Right lung (tissue), 5 donors: ENCODE results near the gene CKB. TPM values are rescaled to one million over a fixed set of nuclear protein-coding genes. Genes with fewer than 3 reads are reported as not detected.

Source experiments
- DNase-seq, 2 donors: peaks; one replicate each; pipeline ENCODE4 v3.0.0-alpha.2; 2013
- polyA plus RNA-seq, 5 donors: library from polyadenylated mRNA; unstranded; fragments of 120-200 nt; gene quantifications; one replicate each; pipeline versions ENCODE4 v1.2.1 to v1.2.3, GENCODE V29; 2013; ENCODE audit warnings: inconsistent platforms in 1 of 5, low replicate concordance in 1 of 5; ENCODE audit not compliant: insufficient read length in 5 of 5, insufficient read depth in 1 of 5

CKB gene
- polyA plus RNA-seq, 5 donors, result 127 to 392 (median 208) TPM

DNA sequence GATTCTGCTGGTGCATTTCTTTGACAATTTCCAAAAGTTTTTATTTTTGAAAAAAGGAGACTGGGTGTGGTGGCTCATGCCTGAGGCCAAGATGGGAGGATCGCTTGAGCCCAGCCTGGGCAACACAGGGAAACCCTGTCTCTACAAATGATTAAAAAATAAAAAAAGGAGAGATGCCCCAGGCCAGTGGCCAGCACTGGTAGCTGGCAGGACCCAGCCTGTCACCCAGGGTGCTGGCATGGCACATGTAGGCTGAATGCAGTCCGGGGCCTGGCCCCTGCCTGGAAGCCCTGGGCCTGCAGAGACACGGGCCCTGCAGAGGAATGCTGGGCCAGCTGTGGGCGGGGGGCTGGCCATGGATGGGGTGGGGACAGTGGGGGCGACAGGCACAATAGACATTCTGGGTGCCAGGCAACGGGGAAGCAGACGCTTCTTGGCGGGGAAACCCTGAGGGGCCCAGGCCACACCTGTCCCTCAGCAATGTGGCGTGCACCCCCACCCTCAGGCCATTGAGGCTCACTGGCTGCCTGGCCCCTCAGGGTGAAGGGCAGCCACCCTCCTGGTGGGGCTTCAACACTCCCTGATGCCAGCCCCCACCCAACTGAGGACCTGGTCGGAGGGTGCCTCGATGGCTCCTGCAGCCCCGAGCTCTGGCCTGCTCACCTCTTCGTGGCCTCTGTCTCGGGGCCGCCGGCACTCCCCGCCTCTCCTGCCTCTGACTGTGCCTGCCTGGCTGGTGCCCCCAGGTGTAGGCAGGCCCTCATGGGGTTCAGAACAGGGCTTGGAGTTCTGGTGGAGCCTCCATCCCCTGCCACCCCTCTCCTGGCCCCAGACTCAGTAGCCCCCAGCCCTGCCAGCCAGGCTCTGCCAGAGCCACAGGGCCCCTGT is 18.4 kb upstream of the CKB start:
- DNase-seq, result no peak

DNA sequence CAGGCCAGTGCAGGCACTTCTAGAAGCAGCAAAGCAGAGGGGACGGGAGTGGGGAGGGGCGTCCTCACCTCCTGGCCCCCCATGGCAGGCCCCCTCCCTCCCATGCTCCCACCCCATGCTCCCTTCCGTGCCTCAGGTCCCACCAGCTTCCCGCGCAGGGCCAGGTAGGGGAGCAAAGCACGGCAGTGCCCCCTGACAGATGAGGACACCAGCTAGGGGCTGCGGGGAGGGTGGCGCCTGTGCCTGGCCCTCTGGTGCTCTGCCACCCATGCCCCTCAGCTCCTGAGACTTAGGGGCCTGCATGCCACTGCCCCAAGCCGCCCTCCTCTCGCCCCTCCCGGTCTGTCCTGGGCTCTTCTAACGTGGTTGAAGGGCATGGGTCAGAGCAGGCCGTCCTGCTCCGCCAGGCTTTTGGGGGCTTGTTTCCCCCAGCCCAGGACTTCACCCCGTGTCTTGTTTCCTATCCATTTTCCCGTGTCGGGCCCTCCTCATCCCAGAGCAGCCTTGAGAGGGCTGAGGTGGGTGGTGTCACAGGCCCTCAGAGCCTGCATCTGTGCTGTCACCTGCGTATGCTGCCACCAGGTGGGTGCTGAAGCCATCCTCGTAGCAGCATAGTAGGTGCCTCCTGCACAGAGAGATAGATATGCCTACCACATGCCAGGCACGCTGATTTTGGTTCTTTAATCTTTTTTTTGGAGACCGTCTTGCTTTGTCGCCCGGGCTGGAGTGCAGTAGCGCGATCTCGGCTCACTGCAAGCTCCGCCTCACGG is 16.6 kb upstream of the CKB start:
- no peak for DNase-seq

DNA sequence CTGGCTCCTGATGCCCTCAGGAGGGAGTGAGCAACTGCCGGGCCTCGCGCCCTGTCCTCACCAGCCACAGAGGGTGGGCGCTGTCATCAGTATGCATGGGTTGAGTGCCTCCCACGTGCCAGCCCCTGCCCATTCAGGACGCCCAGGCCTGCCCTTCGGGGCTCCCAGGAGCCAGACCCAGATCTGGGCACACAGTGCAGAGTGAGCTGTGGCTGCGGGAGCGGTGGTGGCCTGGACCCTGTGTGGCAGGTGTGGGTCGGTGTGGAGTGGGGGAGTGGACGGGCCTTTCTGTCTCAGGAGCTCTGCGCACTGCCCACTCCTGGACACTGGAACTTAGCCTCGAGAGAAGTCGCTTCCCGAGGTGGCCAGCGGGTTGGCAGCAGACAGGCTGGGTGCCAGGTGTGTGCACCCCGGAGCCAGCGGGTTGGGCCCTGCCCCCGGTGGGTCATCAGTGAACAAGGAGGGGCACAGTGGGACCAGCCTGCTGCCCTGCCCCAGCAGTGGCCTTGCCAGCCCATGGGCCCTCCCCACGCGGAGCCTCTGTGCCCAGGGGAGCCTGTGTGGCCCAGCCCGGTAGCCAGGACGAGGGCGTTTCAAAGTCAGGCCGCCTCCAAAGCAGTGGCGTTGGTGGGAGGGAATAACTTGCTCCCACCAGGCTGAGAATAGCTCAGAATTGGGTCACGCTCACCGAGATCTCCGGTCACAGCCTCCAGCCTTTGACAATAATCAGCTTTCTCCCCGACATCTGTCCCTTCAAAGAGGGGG is 15.8 kb upstream of the CKB start:
- DNase-seq, result no peak

DNA sequence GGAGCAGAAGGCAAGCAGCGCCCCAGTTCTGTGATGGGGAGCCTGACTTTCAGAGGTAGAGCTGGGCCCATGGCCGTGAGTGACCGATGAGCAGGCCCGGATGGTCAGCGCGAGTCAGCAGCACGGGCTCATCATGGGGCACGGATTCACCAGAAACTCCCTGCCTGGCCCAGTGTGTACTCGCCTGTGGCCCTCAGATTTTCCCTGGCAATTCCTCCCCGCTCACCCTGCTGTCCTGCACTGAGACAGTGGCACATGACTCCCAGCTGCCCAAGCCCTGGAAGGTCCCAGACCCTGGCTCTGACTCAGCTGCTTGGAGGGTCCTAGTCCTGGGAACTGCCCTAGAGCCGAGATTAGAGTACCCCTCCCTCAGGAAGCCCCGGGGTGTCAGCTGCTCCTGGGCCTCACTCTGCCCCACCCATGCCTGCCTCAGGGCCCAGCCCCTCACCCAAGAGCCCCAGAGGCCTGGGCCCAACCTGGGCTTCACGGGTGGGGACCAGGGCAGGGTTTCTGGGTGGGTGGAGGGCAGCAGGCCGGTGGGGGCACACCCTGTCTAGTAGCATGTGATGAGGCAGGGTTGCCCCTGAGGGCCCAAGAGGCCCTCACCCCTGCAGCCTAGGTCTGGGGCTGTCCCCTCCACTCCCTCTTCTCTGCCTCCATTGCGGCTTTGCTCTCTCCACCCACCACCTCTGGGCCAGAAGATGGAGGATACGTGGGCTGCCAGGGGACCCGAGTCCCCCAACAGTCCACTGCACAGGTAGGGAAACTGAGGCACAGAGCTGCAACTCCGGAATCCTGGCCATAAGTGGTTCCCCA is 14.8 kb upstream of the CKB start:
- no peak for DNase-seq

GRCh38 chr14:103536693-103537092 is 14.1 kb upstream of the CKB start:
- DNase-seq, result no peak

DNA sequence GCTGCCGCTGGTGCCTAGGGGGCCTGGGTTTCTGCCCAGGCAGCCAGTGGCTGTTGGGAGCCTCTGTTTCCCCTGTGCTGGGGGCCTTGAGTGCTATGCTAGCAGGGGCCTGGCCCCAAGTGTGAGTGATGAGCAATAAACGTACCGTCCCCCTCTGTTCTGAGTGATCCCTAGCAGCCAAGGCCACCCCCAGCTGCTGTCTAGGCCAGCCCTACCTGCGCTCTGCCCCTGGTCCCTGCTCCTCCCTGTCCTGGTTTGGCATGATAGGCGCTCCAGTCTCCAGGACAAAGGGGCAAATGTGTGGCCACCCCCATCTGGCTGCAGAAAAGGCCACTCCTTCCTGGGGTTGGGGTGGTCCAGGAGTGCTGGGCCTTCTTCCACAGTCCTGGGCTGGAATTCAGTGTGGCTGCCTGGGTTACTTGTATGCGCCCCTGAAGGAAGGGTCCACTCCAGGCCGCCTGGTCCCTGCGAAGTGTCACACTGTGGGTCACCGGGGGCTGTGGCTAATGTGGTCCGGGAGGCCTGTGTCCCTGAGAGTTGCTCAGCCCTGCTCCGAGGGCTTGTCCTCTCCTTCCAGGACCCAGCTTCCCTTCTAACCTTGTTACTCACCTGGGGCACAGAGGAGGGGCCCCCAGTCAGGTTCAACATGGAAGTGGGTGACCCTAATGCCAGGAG is 13.4 kb upstream of the CKB start:
- DNase-seq, result no peak

DNA sequence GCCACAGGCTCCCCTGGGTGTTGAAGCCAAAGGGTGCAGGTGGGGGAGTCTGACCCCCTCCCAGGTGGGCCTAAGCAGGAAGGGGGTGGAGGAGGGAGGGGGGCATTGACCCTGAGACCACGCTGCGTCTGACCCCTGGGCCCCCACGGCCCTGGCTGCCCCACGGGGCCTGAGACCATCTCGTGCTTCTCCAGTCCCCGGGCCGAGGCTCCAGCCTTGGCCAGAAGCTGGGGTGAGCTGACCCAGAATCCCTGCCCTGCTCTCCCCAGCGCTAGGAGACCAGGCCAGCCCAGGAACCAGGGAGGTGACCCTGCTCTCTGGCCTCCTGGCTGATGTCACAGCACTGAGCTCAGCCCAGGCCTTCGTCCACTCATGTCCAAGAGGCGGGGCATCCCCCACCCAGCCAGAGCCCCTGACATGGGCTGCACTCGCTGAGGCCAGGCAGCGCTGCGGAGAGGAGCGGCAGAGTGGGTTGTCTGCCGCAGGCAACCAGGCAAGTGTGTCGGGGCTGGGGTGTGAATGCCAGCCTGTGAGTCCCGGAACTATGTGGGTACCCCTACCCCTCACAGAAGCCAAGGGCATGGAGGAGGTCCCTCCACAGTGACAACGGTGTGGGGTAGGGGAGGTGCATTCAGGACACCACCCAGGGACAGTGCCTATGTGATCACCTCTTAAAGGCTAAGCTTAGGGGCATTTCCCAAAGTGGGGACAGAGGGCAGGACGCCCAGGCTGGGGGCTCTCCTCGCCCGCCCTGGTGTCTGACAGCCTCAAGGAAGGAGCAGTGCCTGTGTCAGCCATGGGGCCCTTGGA is 12.7 kb upstream of the CKB start:
- DNase-seq, result no peak

GRCh38 chr14:103534576-103535061 is 12.0 kb upstream of the CKB start:
- DNase-seq, result no peak

- DNase-seq, result no peak
Observed at GRCh38 chr14:103533999-103534575, 11.5 kb upstream of the CKB start.

- DNase-seq, result no peak
Observed at GRCh38 chr14:103533137-103533998, 10.7 kb upstream of the CKB start.

DNA sequence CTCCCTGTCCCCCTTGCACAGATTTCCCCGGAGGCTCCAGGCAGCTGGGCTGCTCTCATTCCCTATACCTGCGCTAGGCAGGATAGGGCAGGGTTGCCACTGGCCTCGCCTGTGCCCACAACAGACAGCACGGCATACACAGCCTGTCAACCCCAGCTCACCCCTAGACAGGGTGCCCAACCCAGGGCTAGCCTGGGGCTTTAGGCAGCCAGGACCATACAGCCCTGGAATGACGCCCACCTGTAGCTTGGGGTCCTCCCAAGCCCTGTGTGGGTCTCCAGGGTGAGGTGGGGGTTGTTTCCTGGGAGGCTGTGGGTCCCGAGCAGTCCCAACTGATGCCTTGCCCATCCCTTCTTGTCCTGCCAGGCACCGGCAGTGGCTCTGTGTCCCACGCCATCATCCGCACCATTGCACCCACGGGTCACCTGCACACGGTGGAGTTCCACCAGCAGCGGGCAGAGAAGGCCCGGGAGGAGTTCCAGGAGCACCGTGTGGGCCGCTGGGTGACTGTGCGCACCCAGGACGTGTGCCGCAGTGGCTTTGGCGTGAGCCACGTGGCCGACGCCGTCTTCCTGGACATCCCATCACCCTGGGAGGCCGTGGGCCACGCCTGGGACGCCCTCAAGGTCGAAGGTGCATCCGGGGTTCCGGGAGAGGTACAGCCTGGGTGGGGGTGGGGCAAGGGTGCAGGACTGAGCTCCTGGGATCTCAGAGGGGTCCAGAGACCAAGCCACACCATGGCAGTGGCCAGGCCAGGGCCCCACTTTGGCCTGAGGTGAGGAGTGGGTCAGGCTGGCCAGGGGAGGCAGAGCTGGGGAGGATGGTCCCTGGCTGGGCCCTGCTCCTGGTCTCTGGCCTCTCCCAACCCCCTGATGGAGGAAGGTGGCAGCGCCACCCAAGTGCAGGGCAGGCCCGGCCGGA is 9.8 kb upstream of the CKB start:
- DNase-seq, result no peak

GRCh38 chr14:103531421-103532215 is 9.0 kb upstream of the CKB start:
- DNase-seq, result no peak

DNA sequence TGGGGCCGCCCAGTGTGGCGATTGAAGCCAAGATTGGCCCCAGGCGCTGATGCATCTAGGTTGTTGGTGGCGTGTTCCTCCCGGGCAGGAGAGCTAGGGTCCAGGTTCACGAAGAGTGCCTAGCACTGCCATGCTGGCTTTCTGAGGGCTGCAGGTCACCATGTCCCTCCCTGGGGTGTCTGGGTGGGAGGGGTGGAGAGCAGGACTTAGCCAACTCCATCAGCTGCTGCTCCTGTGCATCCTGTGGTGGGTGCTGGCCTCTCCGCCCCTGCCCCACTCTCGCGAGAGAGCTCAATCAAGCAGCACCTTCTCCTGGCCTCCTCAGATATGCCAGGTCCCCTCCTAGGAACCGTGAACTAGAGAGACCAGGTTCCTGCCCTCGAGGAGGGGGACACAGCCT is 8.2 kb upstream of the CKB start:
- no peak for DNase-seq

GRCh38 chr14:103530390-103530789 is 7.8 kb upstream of the CKB start:
- DNase-seq, result no peak

- no peak for DNase-seq
Observed at GRCh38 chr14:103529383-103530365, 7.0 kb upstream of the CKB start.
